GM19025 (cell line): ENCODE data around the gene DDX20.

ENCODE experiments used
- ATAC-seq: cut with Tn5 transposase; IDR thresholded peaks from one replicate; pipeline ENCODE4 v1.9.1; 2021; ENCODE audit warnings: mild to moderate bottlenecking, low read depth, moderate library complexity; ENCODE audit not compliant: unreplicated experiment

DDX20 gene

GRCh38 chr1:111747282-111747734 lies 8.4 kb upstream of the DDX20 start:
- no peak for ATAC-seq

DNA sequence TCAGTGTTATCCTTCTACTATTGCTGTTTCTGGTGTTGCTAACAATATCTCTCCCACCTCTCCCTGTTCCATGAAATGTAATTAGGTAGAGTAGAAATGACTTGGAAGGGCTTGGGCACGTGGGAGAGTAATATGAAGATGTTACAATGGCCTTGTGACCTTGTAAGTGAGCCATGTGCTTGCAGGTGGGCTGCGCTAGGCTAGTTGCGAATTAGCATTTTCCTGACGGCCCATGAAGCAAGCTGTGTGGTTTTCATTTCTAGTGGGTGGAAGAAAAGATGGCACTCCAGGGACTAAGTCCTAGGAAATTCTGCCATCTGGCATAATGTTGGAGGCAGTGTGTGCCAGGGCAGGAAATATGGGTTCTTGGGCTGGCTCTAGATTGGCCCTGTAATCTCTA lies 7.8 kb upstream of the DDX20 start:
- no peak for ATAC-seq

DNA sequence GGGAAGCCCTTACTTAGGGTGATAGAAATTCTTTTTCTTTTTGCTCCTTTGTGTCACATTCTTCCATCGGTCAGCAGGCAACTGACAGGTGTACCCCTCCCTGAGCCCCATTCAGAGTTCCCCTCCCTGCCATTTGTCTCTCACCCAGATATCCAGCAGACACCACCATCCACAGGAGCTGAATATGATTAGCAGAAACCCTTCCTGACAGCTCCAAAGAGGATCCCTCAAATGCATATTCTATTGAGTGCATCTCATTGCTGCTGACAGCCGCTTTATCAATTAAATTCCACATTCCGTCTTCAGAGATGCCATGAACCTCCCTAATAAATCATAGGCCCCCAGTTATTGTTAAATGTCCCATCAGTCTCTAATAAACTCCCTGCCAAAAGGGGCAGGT lies 6.1 kb upstream of the DDX20 start:
- ATAC-seq, result no peak

DNA sequence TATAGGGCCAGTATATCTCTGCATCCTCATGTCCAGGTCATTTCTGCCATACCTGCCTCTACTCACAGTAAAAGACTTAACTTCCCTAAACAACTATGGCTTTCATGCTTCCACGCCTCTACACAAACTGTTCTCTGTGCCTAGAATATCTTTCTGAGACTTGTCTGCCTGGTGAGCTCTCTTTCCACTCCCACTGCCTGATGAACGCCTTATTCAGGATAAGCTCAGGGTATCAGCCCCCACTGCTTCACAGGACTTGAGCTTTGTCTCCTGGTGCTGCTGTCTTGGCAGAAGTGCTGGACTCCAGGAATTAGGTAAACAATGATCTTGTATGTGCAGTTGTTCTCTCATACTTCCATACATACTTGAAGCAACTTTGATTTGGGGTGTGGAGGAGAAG lies 4.8 kb upstream of the DDX20 start:
- ATAC-seq, result no peak

DNA sequence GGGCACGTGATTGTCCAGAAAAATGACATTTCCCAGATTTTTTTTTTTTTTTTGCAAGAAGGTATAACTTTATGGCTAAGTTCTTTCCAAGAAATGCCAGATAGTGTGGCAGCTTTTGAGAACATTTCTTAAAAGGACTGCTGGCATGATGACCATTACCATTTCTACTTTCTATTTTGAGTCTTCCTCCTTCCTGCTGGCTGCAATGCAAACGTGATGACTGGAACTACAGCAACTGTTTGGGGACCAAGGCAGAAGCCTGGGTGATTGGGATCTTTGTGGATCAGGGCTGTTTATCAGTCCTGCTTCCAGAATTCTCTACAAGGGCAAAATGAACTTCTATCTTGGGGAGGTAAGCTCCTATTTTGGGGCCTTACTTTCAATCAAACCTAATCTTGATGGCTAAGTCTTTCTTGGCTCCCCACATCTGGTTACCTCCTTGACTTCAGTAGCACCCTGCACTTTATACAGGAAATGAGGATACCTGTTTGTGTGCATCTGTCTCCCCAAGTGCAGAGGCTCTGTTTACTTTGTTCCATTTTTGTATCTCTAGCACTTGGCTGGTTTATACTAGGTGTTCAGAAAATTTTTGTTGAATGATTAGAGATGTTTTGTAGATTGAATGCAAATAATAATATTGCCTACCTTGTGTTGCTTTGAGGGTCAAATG lies 3.7 kb upstream of the DDX20 start:
- ATAC-seq, result no peak

DNA sequence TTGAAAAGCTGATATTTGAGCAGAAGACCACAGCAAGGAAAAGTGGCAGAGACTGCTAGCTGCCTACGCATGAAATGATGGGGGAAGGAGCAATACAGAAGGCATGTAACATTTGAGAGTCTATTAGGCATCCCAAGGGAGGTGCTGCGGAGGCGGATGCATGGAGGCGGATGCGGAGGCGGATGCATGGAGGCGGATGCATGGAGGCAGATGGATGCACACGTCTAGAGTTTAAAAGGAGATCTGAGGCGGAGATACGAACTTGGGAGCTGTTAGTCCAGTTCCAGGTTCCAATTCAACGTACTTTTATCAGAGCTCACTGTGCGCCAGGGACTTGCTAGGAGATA lies 744 bp upstream of the DDX20 start:
- peak; percentile 2 for ATAC-seq

- ATAC-seq, result no peak
Observed at GRCh38 chr1:111756124-111756513, 418 bp downstream of the DDX20 start.

DNA sequence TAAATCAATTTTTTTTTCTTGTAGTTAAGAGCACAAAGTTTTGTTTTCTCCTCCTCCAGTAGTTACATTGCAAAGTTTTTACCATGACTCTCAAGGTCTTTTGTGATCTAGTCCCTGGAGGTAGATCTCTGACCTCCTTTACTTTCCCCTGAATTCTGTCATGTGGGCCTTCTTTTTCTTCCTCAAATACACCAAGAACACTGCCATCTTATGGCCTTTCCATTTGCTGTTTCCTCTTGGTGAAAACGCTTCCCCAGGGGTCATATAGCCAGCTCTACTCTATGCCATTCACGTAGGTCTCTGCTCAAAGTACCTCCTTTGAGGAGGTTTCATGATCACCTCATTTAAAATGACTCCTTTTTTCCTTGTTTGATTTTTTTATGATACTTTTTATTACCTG lies 2.7 kb downstream of the DDX20 start:
- no peak for ATAC-seq

DNA sequence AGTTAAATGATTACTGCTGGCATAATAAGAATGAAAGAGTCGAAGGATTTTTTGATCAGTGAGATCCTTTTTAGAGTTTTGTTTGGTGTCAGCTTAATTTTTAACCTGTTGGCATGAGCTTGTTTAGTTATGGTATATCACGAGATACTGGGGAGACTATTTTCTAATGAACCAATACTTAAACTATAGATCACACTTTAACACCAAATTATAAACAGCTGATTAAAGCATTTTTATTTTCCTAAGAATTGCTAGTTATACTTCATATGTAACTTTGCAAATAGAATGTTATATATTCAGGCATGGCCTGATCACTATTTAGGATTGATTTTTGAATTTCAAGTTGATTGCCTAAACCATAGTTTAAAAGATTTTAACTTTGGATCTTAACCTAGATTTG lies 6.0 kb downstream of the DDX20 start:
- no peak for ATAC-seq

DNA sequence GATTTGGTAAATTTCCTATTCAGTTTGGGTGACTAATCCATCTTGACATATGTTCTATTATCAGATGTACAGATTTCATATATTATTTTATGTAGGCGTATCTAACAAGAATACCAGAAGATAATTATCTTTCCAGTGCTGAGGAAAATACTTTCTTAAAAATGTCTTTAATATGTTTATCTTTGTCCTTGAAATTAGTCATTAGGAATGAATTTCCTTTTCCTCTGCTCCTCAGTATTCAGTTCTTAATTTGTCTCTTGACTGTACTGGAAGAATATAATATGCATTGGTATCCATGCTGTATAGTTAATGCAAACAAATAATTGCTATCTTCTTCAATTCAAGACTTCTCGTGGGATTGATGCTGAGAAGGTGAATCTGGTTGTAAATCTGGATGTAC lies 6.6 kb downstream of the DDX20 start:
- no peak for ATAC-seq

GRCh38 chr1:111768023-111768422 lies 12.3 kb downstream of the DDX20 start:
- no peak for ATAC-seq

GRCh38 chr1:111768625-111769024 lies 12.9 kb downstream of the DDX20 start:
- ATAC-seq, result no peak

GRCh38 chr1:111769517-111770146 lies 13.9 kb downstream of the DDX20 start:
- ATAC-seq, result no peak

- no peak for ATAC-seq
Observed at GRCh38 chr1:111770916-111771315, 15.2 kb downstream of the DDX20 start.

DNA sequence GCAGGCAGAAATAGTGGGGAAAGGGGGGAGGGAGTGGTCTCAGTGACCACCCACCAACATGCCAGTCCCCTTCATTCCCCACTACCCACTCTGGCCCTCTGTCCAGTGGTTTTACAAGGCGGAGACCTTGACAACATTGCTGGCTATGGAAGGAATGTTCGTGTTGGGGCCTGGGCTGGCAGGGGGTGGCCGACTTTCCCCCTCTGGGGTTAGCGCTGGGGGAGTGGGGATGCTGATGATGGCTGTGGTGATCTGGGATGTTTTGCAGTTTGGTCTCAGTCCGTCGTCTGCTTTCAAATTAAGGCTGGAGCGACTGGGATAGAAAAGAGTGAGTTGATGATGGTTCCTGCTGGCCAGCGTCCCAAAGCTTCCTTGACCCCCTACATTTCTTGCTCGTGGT lies 20.3 kb downstream of the DDX20 start:
- ATAC-seq, result no peak

DNA sequence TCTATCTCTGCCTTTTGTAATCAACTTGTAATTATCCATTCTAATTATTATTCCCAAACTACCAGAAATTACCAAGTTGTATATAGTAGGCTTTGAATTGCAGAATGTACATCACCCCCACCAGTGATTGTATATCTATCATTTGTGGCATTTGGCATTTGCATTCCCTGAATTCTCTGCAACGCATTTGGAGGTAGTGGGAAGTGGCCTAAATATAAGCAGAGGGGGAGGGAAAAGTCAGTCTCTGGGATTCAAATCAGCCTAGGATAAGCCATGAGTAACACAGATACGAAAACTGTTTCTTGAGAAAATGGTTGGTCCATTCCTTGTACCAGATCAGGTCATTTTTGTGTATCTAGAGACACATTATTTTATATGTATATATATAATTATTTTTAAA lies 20.7 kb downstream of the DDX20 start:
- ATAC-seq, result no peak

- no peak for ATAC-seq
Observed at GRCh38 chr1:111776861-111777260, 21.2 kb downstream of the DDX20 start.

DNA sequence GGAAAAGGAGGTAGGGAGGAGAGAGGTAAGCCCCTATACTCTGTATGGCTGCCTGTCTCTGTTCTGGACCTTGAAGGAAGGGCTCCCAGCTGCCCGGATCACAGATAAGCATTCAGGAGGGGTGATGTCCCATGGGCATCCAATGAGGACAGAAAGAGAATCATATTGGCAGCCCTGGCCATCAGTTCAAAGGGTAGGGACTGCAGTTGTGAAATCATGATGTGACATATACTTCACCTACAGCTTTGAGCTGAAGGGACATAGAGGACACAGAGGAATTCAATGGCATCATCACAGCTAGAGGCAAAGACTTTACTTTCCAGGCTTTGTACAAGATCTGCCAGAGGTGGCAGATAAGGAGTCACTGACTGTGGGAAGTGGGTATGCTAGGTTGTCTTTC lies 21.6 kb downstream of the DDX20 start:
- no peak for ATAC-seq

GRCh38 chr1:111778066-111778465 lies 22.4 kb downstream of the DDX20 start:
- ATAC-seq, result no peak

DNA sequence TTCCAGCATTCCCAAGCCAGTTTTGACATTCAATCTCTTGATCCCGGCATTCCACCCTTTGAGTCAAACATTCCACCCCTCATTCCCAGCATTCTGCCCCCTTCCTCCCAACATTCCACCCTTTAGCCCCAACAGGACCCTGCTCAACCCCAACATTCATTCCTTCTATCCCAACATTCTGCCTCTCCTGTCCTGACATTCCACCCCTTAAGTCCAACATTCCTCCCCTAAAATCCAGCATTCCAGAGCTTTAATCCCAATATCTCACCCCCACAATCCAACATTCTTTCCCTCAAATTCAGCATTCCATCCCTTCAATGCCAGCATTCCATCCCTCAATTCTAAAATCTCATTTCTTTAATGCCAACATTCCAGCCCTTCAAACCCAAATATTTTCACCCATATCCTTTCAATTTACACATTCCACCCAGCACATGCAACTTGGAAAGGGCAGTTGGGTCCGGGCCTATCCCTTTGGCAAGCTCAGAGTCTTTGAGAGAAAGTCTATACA lies 22.9 kb downstream of the DDX20 start:
- ATAC-seq, result no peak

DNA sequence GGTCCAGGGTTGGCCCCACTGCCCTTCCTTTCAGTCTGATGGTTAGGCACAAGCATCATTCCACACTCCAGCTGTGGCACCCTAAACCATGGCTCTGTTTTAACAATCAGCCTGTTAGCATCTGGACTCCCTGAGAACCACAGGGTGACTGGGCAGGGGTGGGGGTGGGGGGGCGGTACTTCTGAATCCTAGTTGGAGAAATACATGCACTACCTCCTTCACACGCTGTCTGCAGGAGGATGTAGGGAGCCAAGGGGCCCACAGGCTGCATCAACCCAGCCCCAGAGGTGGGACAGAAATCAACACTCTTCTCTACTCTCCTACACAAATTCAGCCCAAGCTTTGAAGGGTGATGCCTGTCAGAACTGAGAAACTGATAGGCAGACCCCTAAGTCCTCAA lies 23.8 kb downstream of the DDX20 start:
- ATAC-seq, result no peak

DNA sequence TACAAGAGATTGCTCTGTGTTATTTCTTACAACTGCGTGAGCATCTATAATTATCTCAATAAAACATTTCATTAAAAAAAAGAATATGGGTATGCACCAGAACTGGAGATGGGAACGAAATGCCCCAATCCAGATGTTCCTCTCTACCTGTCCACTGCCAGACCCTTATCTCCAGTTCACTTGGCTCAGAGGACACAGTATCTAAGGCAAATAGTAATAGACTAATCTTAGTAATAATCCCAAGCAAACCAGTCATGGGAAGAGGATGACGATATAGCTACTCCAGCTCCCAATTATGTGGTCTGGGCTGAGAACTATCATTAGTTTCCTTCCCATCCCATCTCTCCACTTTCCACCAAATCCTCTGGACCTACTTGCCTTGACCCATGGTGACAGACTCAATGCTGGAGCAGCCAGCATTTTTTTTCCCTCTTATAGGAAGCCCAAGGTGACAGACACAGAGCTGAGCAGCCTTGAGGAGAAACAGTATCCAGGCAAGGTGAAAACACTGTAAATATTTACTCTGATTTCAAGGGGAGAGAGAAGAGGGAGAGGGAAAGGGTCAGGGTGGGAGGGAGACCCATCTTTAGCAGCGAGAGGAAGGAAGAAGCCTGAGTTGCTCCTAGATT lies 28.7 kb downstream of the DDX20 start:
- ATAC-seq, result no peak
